HUES48 (cell line): ENCODE data around the gene GAREM2.

ENCODE experiments used
- H3K27ac ChIP-seq: one replicate; pipeline ENCODE4 v1.7.0; 2013; ENCODE audit warnings: low read depth, low read length, inconsistent platforms
- H3K27me3 ChIP-seq: 2 replicates; pipeline ENCODE4 v1.6.1; 2013; ENCODE audit warnings: mild to moderate bottlenecking, low read length; ENCODE audit not compliant: control insufficient read depth, insufficient read depth
- H3K36me3 ChIP-seq: 2 replicates; pipeline ENCODE4 v1.6.1; 2013; ENCODE audit warnings: low read length; ENCODE audit not compliant: control insufficient read depth, insufficient read depth
- H3K4me1 ChIP-seq: 2 replicates; pipeline ENCODE4 v1.6.1; 2013; ENCODE audit warnings: mild to moderate bottlenecking, low read length; ENCODE audit not compliant: control insufficient read depth, insufficient read depth
- H3K4me3 ChIP-seq: 2 replicates; pipeline ENCODE4 v1.5.1; 2013; ENCODE audit warnings: mild to moderate bottlenecking, low read depth, low read length
- H3K9ac ChIP-seq: 2 replicates; pipeline ENCODE4 v1.6.1; 2013; ENCODE audit warnings: mild to moderate bottlenecking, low read depth, low read length, moderate library complexity
- H3K9me3 ChIP-seq: 2 replicates; pipeline ENCODE4 v1.6.1; 2013; ENCODE audit warnings: low read length; ENCODE audit not compliant: control insufficient read depth, insufficient read depth

Gene GAREM2

DNA sequence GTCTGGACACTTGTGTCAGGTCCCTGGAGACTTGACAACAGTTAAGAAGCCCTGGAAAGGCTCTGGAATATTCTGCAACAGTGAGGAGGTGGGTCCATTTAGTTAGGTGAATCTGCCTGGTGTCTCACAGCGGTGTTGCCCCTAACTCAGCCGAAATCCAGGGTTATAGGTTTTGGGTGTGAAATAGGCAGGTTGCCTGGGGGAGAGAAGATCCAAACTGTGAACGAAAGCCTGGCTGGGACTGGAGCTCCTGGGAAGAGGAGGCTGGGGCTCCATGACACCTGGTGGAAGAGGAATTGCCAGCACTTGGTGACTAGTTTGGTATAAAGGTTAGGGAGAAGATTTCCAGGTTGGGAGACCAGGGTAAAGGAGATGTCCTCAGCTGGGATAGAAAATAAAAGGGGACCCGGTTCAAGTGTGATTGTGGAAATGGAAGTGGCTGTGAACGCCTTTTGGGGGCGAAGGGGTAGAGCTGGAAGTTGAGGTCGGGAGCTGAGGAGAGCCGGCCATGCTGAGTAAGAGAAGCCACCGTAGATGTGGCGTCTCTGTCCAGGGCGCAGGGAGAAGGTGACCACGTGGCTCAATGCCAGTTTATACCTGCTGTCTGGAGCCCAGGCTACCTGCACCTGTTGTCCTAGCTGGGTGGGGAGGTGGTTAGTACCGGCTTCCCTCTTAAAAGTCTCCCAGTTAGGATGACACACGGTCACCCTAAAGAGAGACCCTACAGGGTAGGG is 3.0 kb upstream of the GAREM2 start:
- Histone ChIP-seq H3K27me3 (peaks cover 11% of the 10 kb centered on the region; the same call in 1 of the 2 replicates), H3K27ac (no peak overlapping the region), H3K9me3 (no peaks in the 10 kb centered on the region), H3K36me3 (no peaks in the 10 kb centered on the region), H3K4me1 (peaks cover 8% of the 10 kb centered on the region), H3K9ac (no peak overlapping the region), H3K4me3 (no peak overlapping the region)

DNA sequence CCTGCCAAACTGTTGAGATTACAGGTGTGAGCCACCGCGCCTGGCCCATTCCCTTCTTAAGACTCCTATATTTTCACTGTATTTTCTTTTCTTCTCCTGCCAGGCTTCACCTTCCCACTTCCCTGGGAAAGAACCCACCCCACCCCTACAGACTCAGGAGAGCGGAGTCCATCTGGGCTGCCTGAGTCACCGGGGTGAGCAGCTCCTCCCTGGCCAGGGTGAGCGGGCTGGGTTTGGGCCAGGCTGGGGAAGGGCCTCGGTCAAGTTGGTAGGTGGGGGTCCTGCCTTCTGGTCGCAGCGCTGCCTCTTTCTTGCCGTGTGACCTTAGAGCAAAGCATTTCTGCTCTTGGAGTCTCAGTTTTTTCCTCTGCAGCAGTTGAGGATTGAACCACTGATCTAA is 2.1 kb upstream of the GAREM2 start:
- Histone ChIP-seq H3K4me3 (no peak overlapping the region), H3K4me1 (peaks cover 9% of the 10 kb centered on the region), H3K9ac (no peak overlapping the region), H3K27me3 (peaks cover 11% of the 10 kb centered on the region; the same call in 1 of the 2 replicates), H3K36me3 (no peaks in the 10 kb centered on the region), H3K9me3 (no peaks in the 10 kb centered on the region), H3K27ac (no peak overlapping the region)

DNA sequence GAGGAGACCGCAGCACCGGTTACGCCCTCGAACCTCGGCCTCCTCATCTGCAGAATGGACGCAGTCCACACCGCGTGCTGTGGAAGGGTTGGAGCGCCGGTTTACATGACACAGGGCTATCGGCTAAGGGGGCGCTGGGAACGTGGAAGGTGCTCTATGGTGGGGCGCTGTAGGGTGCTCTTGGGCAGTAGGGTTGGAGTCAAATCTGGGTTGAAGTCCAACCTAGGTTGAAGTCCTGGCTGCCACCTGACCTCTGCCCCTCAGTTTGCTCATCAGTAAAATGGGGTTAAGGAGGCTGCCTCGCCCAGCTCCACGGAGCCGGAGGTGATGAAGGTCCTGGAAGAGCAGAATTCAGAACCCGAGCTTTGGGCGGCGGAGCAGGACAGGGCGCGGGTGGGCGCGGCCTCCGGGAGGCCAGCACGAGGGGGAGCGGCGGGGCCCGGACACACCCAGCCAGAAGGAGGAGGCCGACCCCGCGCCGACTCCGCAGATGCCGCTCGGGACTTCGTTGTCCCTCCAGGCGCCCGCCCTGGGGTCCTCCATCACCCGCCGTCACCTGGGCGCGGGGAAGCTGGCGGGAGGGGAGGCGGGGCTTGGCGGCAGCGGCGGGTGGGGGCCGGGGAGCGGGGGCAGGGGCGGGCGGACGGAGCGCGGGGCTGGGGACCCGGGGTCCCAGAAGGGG is 558 bp upstream of the GAREM2 start:
- no peak overlapping the region; the same call in 1 of the 2 replicates for H3K9ac ChIP-seq
- H3K27ac ChIP-seq: no peak overlapping the region
- peak overlapping the region; percentile 59 for H3K4me3 ChIP-seq
- peaks cover 9% of the 10 kb centered on the region for H3K4me1 ChIP-seq
- peaks cover 11% of the 10 kb centered on the region; the same call in 1 of the 2 replicates for H3K27me3 ChIP-seq
- peaks cover 8% of the 10 kb centered on the region for H3K36me3 ChIP-seq
- H3K9me3 ChIP-seq: no peaks in the 10 kb centered on the region

DNA sequence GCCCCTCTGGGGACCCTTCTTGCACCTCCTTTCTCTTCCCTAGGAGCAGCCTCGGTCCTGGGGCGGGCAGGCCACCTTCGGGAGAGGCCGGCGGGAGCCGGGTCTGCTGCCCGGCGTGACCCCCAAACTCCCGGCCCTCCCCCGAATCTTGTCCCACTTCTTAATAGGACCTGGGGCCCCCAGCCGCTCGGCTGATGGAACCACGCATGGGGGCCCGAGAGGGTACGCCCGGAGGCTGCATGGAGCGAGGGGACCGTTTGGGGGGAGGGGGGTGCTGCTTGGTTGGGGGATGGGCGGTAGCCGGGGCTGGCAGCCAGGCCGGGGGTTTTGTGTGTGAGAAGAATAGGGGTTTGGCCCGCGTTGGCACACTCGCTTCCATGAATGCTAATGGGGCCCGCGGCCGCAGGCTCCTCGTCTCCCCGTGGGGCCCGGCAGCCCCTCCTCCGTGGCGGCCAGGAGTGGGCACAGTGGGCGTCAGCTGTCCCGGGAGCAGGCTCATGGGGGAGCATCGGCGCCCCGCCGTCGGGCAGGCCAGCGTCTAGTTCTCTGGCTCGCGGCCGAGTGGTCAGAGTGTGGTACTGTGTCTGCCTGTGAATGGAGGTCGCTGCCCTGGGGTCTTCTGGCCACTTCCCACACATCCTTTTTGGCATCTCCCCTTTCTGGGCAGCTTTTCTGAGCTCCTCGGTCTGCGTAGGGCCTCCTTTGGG is 1.0 kb downstream of the GAREM2 start:
- peaks cover 11% of the 10 kb centered on the region; the same call in 1 of the 2 replicates for H3K27me3 ChIP-seq
- H3K27ac ChIP-seq: no peak overlapping the region
- H3K4me3 ChIP-seq: peak overlapping the region; percentile 71
- no peaks in the 10 kb centered on the region for H3K9me3 ChIP-seq
- peaks cover 10% of the 10 kb centered on the region for H3K36me3 ChIP-seq
- peaks cover 9% of the 10 kb centered on the region for H3K4me1 ChIP-seq
- no peak overlapping the region for H3K9ac ChIP-seq

DNA sequence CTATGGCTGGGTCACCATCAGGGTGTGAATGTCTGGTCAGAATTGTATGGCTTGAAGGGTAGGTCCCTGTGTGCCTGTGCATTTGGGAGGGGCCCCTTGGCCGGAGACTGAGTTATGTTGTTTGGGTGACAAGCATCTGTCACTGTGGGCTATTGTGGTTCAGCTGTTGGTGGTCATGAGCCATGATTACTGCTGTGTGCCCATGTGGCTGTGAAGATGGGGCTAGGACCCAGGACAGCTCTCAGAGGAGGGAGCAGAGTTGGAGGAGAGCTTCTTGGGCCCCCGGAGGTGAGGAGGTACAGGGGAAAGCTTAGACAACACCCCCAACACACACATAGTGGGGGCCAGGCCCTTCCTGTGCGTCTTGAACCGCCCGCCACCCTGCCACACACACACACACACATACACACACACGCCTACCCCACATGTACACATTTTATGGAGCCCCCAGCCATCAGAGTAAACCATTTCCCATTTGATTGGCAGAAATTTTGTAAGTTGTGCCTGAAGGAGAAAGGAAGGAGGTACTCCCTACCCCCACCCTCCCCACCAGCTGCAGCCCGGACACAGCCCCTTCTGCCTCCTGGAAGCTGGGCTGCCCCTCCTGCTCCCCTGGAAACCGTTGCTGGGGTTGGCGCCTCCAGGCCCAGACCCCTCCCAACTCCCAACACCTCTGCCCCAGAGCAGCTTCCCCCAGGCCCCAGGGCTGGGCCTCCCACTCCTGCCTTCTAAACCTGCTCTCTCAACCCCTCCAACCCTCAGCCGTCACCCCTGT is 2.0 kb downstream of the GAREM2 start:
- H3K9me3 ChIP-seq: no peaks in the 10 kb centered on the region
- peaks cover 11% of the 10 kb centered on the region; the same call in 1 of the 2 replicates for H3K27me3 ChIP-seq
- peaks cover 14% of the 10 kb centered on the region for H3K4me1 ChIP-seq
- peak overlapping the region; percentile 71 for H3K4me3 ChIP-seq
- H3K27ac ChIP-seq: no peak overlapping the region
- H3K9ac ChIP-seq: no peak overlapping the region
- H3K36me3 ChIP-seq: peaks cover 10% of the 10 kb centered on the region

DNA sequence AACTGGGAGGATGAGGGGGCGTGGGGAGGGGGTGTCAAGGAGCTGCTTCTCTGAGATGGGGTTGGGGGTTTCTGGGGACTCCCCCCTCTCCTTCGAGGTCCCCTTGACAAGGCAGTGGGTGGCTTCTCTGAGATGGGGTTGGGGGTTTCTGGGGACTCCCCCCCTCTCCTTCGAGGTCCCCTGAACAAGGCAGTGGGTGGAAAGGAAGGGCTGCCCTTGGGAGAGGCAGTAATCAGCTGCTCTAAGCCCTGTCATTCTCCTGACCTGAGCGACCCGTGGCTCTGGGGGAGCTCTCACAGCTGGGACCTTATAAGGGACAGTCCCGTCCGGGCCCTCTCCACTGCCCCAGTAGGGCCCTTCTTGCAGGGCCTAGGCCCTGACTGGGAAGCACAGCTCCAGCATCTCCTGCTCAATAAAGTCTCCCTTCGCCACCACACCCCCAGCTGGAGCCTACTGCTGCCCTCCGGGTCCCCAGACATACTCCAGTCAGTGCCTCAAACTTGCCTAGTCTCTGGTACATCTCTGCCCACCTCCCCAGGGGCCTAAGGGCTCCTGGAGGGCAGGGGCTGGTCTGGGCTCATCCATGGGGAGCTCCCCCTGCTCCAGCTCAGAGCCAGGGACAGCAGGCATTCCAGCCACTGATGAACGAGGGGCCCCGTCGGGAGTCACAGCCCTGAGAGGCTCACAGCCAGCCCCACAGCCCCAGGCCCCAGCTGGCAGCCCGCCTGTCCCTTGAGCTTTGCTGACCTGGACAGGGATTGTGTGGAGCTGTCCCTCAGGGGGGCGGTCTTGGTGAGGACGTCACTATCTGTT is 2.8 kb downstream of the GAREM2 start:
- Histone ChIP-seq H3K9me3 (no peaks in the 10 kb centered on the region), H3K27me3 (peaks cover 11% of the 10 kb centered on the region; the same call in 1 of the 2 replicates), H3K4me3 (no peak overlapping the region), H3K9ac (no peak overlapping the region), H3K36me3 (peaks cover 10% of the 10 kb centered on the region), H3K27ac (no peak overlapping the region), H3K4me1 (peaks cover 19% of the 10 kb centered on the region)

DNA sequence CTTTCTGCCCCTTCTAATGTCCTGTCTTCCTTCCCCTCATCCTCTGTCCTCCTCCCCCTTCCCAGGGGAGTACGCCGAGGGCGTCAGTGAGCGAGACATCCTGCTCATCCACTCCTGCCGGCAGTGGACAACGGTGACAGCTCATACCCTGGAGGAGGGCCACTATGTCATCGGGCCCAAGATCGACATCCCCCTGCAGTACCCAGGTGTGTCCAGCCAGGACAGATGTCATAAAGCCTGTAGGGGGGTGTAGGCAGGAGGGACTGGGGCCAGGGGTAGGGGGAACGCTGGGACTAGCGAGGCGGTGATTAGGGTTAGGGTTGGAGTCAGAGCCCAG is 3.4 kb downstream of the GAREM2 start:
- no peak overlapping the region for H3K27ac ChIP-seq
- H3K9ac ChIP-seq: no peak overlapping the region
- H3K4me1 ChIP-seq: peaks cover 19% of the 10 kb centered on the region
- peaks cover 11% of the 10 kb centered on the region; the same call in 1 of the 2 replicates for H3K27me3 ChIP-seq
- H3K4me3 ChIP-seq: no peak overlapping the region
- H3K36me3 ChIP-seq: peaks cover 10% of the 10 kb centered on the region
- H3K9me3 ChIP-seq: no peaks in the 10 kb centered on the region

DNA sequence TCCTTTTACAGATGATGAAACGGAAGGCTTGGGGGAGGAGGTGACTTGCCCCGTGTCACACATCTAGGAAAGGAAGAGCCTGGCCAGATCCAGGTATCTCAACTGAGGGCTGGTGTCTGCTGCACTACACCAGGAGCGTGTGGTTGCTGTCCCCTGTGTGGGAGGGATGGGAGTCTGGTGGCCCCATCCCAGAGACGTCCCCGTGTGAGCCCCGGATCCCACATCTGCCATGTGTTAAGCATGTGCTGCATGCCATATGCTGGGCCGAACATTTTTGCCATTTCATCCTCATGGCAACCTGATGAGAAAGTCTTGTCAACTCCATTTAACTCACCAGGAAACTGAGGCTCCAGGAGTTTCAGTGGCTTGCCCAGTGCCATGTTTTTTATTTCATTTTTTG is 4.2 kb downstream of the GAREM2 start:
- Histone ChIP-seq H3K4me3 (no peak overlapping the region), H3K27me3 (peaks cover 9% of the 10 kb centered on the region; the same call in 1 of the 2 replicates), H3K36me3 (peaks cover 10% of the 10 kb centered on the region), H3K9me3 (no peaks in the 10 kb centered on the region), H3K9ac (no peak overlapping the region), H3K4me1 (peaks cover 19% of the 10 kb centered on the region), H3K27ac (no peak overlapping the region)

DNA sequence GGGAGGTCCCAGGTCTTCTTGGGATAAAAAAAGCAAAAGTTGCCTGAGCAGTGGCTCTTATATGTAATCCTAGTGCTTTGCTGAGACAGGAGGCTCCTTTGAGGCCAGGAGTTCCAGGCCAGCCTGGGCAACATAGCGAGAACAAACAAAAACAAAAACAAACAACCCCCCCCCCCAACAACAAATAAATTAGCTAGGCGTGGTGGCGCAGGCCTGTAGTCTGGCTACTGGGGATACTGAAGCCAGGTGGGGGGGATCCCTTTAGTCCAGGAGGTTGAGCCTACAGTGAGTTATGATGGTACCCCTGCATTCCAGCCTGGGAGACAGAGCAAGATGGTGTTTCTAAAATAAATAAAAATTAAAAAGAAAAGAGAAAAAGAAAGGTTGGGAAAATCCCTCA is 5.4 kb downstream of the GAREM2 start:
- Histone ChIP-seq H3K27me3 (peaks cover 14% of the 10 kb centered on the region), H3K9me3 (no peaks in the 10 kb centered on the region), H3K4me1 (peaks cover 19% of the 10 kb centered on the region), H3K27ac (no peak overlapping the region), H3K4me3 (peak overlapping the region; percentile 64; the same call in 1 of the 2 replicates), H3K9ac (no peak overlapping the region), H3K36me3 (peaks cover 13% of the 10 kb centered on the region)
